ENCODE measurements around the gene SPATA31A3. TPM values are rescaled to one million over a fixed set of nuclear protein-coding genes. Genes with fewer than 3 reads are reported as not detected.
"Not testable (repeated sequence)": the region's sequence is repeated elsewhere in the genome, so short reads cannot be mapped to it uniquely, and the experiment has no call there.

Gene SPATA31A3
- total RNA-seq (2014; rRNA removed; shearing (Covaris generic)): not detected in 2 replicates

DNA sequence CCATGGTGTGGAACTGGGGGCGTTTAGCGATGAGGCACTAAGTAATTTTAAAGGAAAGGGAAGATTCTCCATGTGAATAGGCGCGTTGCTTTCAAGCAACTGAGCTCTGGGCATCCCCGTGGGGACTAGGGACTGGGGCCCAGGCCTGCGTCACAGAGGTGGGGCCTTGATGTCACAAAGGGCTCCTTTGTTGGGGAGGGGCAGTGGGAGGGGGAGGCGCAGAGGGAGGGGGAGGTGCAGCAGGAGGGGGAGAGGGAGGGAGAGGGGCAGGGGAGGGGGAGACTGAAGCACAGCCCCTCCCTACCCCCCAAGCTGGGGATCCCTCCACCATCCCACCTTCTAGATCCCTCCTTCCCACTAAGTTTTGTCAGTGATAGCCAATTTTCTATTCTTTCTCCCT is at the start of gene SPATA31A3:
Gene SPATA31A3 (minus strand): TSS at position 101 of the 400 bp plus-strand sequence. CDS start 29 bp downstream, at position 72.
- not testable (repeated sequence) for DNase-seq (ENCODE audit: low spot score)

DNA sequence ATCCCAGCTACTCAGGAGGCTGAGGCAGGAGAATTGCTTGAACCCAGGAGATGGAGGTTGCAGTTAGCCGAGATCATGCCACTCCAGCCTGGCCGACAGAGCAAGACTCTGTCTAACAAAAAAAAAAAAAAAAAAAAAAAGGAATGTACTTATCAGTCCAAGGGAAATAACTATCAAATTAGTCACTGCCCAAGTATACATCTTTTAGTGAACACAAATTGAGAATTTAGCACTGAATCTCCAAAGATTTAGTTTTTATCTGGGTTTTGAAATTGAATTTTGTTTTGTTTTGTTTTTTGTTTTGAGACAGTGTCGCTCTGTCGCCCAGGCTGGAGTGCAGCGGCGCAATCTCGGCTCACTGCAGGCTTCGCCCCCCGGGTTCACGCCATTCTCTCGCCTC is 39.8 kb downstream of the SPATA31A3 start:
- DNase-seq (ENCODE audit: low spot score): not testable (repeated sequence)

DNA sequence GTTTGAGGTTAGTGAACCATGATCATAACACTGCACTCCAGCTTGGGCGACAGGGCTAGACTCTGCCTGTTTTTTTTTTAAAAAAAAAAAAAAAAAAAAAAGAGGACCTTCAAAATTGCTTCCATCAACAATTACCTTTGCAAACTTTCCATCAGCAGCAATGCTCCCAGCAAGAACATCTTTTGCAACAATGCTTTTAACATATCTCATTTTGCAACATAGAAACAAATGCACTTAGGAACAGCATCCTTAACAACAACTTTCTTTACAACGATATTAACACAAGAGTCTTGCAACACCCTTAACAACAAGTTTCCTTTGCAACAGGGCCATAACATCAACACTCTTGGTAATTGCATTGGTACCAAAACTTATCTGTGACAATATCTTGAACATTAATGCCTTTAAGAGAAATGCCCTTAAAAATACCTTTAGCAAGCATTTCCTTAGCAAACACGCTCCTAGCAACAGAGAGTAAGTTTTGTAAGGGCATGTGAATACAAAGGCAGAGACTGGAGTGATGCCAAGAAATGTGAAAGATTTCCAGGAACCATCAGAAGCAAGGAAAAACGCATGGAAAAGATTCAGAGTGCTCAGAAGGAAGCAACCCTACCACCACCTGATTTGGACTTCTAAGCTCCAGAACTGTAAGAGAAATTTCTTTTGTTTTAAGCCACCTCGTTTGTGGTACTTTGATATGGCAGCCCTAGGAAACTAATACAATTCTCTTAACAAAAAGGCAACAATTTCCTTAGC is 49.8 kb downstream of the SPATA31A3 start:
- not testable (repeated sequence) for DNase-seq (ENCODE audit: low spot score)

DNA sequence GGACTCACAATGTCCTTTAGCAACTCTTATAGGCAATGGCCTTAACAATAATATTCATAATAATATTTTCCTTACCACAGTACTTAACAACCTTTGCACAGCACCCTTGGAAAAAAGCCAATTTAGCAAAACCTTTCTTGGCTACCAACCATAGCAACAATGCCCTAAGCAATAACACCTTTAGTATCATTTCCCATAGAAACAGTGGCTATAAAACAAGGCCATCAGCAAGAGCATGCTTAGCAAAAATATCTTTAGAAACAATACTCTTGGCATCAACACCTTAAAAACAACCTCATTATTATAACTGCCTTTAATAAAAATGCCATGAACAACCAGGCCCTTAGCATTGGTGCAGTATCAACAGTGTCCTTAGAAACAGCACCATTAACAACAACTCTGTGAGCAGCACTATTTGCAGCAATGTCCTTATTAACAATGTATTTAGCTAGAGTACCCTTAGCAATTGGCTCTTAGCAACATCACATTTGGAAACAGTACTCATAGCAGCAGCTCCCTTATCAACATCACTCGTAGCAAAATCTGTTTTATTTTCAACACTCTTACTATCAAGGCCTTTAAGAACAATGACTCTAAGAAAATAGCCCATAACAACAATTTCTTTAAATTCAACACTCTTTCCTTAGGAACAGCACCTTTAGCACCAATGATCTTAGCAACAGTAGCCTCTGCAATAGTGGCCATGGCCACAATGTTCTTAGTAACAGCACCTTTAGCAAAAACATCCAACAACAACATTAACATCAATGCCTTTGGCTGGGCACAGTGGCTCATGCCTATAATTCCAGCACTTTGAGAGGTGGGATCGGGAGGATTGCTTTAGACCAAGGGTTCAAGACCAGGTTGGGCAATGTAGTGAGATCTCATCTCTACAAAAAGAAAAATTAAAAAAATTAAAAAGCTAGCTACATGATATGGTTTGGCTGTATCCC is 52.2 kb downstream of the SPATA31A3 start:
- not testable (repeated sequence) for DNase-seq (ENCODE audit: low spot score)

DNA sequence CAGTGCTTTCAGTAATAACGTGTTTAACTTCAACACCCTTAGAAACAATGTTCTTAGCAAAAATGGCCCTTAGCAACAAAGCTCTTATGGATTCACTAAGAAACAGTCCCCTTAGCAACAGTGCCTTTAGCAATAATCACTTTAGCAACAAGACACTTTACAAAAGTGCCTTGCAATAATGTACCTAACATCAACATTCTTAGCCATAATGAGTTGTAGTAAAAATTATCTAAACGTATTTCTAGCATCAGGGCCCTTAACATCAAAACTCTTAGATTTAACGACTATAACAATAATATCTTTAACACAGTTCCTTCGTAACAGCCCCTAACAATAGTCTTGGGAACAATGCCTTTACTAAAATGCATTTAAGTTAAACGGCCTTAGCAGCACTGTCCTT is 54.0 kb downstream of the SPATA31A3 start:
- DNase-seq (ENCODE audit: low spot score): not testable (repeated sequence)

DNA sequence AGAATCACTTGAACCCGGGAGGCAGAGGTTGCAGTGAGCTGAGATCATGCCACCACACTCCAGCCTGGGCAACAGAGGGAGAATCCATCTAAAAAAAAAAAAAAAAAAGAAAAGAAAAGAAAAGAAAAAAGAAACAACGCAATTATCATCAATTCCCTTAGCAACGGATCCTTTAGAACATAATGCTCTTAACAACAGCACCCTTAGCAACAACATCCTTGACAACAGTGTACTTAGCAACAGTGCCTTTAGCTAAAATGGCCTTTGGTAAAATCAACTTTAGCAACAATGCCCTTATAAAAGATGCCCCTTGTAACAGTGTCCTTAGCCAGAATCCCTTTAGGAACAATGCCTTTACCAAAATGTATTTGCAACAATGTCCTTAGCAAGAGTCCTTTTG is 54.7 kb downstream of the SPATA31A3 start:
- not testable (repeated sequence) for DNase-seq (ENCODE audit: low spot score)

Other genes with a start within 250 kb of the SPATA31A3 start
- 2.3 and 3.6 TPM in 2 replicates for gene ZNF658, start 91.8 kb downstream of the SPATA31A3 start, total RNA-seq (2014; rRNA removed; shearing (Covaris generic))